Muscle of leg (tissue), 11 donors: ENCODE measurements around the gene PITPNC1. TPM values are rescaled to one million over a fixed set of nuclear protein-coding genes. Genes with fewer than 3 reads are reported as not detected.
"Not testable (repeated sequence)": the region's sequence is repeated elsewhere in the genome, so short reads cannot be mapped to it uniquely, and the experiment has no call there.

Source experiments
- DNase-seq: peaks from one replicate; pipeline ENCODE4 v3.0.0; 2013
- H3K27ac ChIP-seq: one replicate; pipeline ENCODE4 v1.5.1; 2013; ENCODE audit warnings: mild to moderate bottlenecking, low read length, control low read depth
- H3K27me3 ChIP-seq: one replicate; pipeline ENCODE4 v1.6.1; 2013; ENCODE audit warnings: low read length; ENCODE audit not compliant: control insufficient read depth, insufficient read depth
- H3K36me3 ChIP-seq: one replicate; pipeline ENCODE4 v1.6.1; 2013; ENCODE audit warnings: low read length; ENCODE audit not compliant: control insufficient read depth, insufficient read depth
- H3K4me1 ChIP-seq: one replicate; pipeline ENCODE4 v1.6.1; 2013; ENCODE audit warnings: low read length; ENCODE audit not compliant: control insufficient read depth, insufficient read depth
- H3K4me3 ChIP-seq: one replicate; pipeline ENCODE4 v1.5.1; 2013; ENCODE audit warnings: low read length, control low read depth
- H3K9me3 ChIP-seq: replicated peaks from 2 replicates; pipeline ENCODE4 v1.6.1; 2013; ENCODE audit warnings: low read depth, low read length; ENCODE audit not compliant: control insufficient read depth
- WGBS: methylation state at CpG from one replicate; pipeline ENCODE4 v1.1.5; 2013; ENCODE audit warnings: missing lambda C conversion rate; ENCODE audit not compliant: insufficient coverage; 5-methylcytosine and 5-hydroxymethylcytosine counted together
- polyA plus RNA-seq, 8 donors: library from polyadenylated mRNA; unstranded; fragments of 120-200 nt; gene quantifications; one replicate each; pipeline versions ENCODE4 v1.2.1 to v1.2.3, GENCODE V29; 2013; ENCODE audit warnings: inconsistent platforms in 1 of 8, low replicate concordance in 1 of 8; ENCODE audit not compliant: insufficient read length in 8 of 8, insufficient read depth in 1 of 8
- total RNA-seq: library from RNA; stranded (reverse); fragments of 120-200 nt; gene quantifications from one replicate; pipeline ENCODE4 v1.2.4, GENCODE V29; 2013

The PITPNC1 gene
- total and polyA plus RNA-seq, 9 donors = 8.6 to 11.9 (median 10.0) TPM

DNA sequence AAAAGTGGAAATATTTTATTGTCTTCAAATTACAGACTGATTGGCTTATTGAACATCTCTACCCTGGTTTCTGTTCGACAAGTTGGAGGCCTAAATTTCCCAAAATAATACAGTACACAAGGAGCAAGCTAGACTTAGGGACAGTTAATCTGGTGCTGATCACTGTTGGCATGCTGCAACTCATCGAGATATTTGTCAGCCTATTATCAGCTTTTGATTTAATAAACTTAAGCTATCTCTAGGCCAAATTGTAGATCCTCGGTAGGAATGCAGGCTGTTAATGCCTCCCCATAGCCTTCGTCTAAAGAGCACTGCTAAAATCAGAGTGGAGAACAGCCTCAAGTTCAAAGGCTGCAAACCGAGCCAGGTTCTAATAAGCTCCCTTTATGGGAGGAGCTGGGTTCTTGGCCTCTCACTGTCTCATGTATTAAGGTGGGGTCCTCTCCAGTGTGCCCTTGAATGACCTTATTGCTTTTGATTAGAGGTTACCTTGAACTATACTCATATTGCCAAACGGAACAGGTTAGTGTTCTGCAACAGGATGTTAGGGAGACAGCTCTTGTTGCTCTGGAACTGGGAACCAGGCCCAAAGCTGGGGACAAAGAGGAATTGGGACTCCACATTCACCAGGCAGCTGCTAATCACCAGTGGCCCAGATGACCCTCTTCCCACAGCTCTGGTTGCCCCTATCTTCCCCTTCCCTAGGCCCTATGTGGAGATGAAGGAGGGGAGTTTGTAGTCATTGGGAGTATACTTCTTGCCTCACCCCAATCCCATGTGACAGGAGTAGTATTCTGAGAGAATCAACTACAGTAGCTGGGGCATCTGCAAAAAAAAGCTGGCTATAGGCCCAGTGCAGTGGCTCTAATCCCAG lies 271.2 kb downstream of the PITPNC1 start:
- Histone ChIP-seq H3K4me3 (no peak overlapping the region), H3K36me3 (no peaks in the 10 kb centered on the region), H3K27me3 (peaks cover 4% of the 10 kb centered on the region), H3K9me3 (no peaks in the 10 kb centered on the region), H3K27ac (no peak overlapping the region), H3K4me1 (peaks cover 6% of the 10 kb centered on the region)
- 63% methylated on average over 1 of the region's 6 CpGs for WGBS
- DNase-seq = no peak

DNA sequence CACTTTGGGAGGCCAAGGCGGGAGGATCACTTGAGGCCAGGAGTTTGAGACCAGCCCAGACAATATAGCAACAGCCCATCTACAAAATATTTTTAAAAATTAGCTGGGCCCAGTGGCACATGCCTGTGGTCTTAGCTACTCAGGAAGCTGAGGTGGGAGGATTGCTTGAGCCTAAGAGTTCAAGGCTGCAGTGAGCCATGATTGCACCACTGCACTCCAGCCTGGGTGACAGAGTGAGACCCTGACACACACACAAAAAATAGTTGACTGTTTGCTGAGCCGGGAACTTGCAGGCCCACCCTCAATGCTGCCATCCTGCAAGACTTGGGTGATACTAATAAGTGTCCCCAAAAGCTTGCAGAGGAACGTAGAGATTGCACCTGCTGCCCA lies 271.8 kb downstream of the PITPNC1 start:
- H3K27me3 ChIP-seq, H3K36me3 ChIP-seq, H3K4me3 ChIP-seq, H3K9me3 ChIP-seq, H3K27ac ChIP-seq, DNase-seq, H3K4me1 ChIP-seq: not testable (repeated sequence)
- WGBS = 97% methylated on average over 2 of the region's 3 CpGs

DNA sequence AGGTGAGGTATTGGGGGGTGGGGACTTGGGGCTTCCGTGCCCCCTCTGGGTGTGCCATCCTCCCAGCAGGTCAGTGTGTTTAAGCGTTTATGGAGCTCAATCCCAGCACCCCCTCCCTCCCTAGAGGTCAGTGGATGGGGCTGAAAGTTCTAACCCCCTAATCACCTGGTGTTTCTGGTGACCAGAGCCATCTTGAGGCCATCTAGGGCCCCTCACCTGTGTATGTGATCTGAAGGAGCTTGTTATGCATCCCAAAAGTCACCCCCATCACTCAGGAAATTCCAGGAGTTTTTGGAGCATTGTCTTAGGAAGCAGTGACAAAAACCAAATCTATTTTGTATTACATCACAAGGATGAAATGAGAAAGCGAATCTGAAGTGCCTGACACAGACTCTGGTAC lies 272.8 kb downstream of the PITPNC1 start:
- H3K27me3 ChIP-seq = peaks cover 2% of the 10 kb centered on the region
- no peak overlapping the region for H3K27ac ChIP-seq
- H3K4me3 ChIP-seq = no peak overlapping the region
- no peak for DNase-seq
- H3K36me3 ChIP-seq = no peaks in the 10 kb centered on the region
- peaks cover 6% of the 10 kb centered on the region for H3K4me1 ChIP-seq
- H3K9me3 ChIP-seq = no peaks in the 10 kb centered on the region
- 100% methylated on average over 1 of the region's 3 CpGs for WGBS

DNA sequence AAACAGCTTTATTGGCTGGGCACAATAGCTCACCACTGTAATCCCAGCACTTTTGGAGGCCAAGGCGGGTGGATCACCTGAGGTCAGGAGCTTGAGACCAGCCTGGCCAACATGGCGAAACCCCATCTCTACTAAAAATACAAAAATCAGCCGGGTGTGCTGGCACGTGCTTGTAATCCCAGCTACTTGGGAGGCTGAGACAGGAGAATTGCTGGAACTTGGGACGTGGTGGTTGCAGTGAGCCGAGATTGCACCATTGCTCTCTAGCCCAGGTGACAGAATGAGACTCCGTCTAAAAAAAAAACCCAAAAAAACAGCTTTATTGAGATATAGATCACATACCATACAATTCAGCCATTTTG lies 274.1 kb downstream of the PITPNC1 start:
- 94% methylated on average over 2 of the region's 7 CpGs for WGBS
- not testable (repeated sequence) for H3K9me3 ChIP-seq, H3K27ac ChIP-seq, H3K36me3 ChIP-seq, DNase-seq, H3K4me1 ChIP-seq, H3K27me3 ChIP-seq, H3K4me3 ChIP-seq

DNA sequence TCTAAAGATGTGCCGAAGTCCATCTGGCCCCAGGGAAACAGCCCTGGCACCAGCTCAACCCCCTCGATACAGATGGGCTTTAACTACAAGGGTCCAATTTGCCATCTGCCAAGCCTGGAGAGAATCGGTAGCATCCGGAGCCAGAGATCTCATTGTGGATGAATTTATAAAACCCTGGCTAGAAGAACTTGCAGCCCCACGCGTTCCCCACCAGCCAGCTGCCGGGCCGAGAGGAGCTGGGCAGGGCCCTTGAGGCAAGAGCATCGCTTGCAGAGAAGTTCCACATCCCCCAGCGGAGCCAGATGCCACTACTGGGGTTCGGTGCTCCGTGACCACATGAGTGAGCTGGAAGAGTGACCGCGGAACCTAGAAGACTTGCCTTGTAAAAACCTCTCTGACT lies 275.4 kb downstream of the PITPNC1 start:
- Histone ChIP-seq H3K4me3 (no peak overlapping the region), H3K27ac (no peak overlapping the region), H3K36me3 (no peaks in the 10 kb centered on the region), H3K4me1 (peaks cover 6% of the 10 kb centered on the region), H3K27me3 (peaks cover 2% of the 10 kb centered on the region), H3K9me3 (no peaks in the 10 kb centered on the region)
- WGBS = 92% methylated on average over 10 of the region's 14 CpGs
- DNase-seq = no peak

DNA sequence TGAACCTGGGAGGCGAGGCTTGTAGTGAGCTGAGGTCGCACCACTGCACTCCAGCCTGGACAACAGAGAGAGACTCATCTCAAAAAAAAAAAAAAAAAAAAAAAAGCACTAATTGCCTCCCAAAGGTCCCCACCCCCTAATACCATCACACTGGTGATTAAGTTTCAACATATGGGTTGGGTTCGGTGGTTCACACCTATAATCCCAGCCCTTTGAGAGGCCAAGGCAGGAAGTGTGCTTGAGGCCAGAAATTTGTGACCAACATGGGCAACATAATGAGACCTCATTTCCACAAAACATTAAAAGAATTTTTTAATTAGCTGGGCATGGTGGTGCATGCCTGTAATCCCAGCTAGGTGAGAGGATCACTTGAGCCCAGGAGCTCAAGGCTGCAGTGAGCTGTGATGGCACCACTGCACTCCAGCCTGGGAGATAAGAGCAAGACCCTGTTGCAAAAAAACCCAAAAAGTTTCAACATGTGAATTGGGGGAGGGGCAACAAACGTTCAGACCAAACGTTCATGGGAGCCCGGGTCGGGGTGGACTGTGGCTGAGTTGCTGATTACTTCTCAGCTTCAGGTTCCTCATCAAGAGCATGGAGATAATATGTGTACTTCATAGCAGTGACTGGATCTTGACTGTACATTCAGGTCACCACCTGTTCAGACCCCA lies 278.5 kb downstream of the PITPNC1 start:
- peaks cover 2% of the 10 kb centered on the region for H3K27me3 ChIP-seq
- 67% methylated on average over 1 of the region's 7 CpGs for WGBS
- no peaks in the 10 kb centered on the region for H3K4me1 ChIP-seq
- H3K27ac ChIP-seq = no peak overlapping the region
- DNase-seq = no peak
- no peaks in the 10 kb centered on the region for H3K36me3 ChIP-seq
- H3K9me3 ChIP-seq = peaks cover 5% of the 10 kb centered on the region
- H3K4me3 ChIP-seq = no peak overlapping the region

DNA sequence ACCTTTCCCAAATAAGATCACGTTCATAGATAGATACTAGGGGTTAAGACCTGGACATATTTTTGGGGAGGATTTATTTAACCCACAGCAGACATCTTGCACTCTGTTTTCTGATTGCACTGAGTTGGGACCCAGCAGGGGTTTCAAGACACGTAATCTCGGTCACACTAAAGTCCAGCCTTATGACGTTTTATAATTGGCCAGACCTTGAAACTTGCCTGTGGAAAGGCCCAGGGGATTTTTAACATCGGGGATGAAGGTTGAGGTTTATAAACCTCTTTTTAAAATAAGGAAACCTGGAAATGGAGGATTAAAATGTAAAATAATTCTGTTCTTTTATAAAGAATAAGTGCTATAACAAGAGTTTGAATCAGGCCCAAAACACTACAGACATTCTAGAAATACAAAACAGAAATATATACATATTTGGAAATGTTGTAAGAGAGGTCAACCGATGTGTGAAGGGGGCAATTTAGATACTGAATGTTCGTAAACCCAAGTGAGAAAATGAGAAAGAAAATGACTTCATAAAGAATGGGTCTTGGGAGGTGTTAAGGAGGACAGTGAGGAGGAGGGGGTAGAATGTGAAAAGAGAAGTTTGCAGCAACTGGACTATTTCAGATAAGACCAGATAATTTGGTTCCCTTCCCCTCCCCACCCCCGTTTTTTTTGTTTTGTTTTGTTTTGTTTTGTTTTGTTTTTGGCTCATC lies 279.6 kb downstream of the PITPNC1 start:
- Histone ChIP-seq H3K4me3 (no peak overlapping the region), H3K9me3 (peaks cover 5% of the 10 kb centered on the region), H3K27me3 (peaks cover 2% of the 10 kb centered on the region), H3K36me3 (no peaks in the 10 kb centered on the region), H3K4me1 (no peaks in the 10 kb centered on the region), H3K27ac (no peak overlapping the region)
- WGBS = 86% methylated on average over 1 of the region's 8 CpGs
- no peak for DNase-seq

DNA sequence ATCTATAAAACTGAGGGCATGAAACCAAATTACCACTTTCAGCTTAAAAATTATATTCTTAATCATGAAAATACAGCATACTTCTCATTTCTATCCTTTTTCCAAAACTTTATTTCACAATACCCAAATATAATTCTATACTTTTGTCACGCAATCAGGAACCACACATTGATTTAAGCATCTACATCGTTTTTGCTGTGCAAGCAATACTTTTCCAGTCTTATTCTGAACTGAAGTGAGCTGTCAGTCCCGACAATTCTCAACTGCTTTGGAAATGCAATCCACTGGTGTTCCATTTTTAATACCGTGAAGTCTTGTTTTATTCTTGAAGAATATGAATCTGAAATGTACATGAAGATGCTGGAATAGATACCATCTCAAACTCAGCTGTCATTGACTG lies 280.5 kb downstream of the PITPNC1 start:
- Histone ChIP-seq H3K27ac (no peak overlapping the region), H3K4me3 (no peak overlapping the region), H3K36me3 (no peaks in the 10 kb centered on the region), H3K27me3 (no peaks in the 10 kb centered on the region), H3K9me3 (peaks cover 6% of the 10 kb centered on the region), H3K4me1 (no peaks in the 10 kb centered on the region)
- DNase-seq = no peak
- 92% methylated on average over 4 of the region's 4 CpGs for WGBS

DNA sequence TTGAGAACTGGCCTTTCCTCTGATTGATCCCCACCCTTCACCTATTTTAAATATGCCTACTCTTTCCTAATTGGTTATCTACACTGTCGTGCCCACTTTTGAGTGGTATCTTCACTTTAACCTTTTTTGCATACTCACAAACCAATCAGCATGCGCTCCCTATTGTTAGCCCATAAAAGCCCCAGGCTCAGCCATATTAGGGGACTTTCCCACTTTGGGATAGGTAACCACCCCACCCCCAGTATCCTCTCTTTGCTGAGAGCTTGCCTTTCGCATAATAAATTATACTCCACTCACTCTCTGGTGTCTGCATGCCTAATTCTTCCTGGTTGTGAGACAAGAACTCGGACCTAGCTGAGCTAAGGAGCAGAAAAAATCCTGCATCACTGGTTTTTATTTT lies 281.2 kb downstream of the PITPNC1 start:
- Histone ChIP-seq H3K4me3 (no peak overlapping the region), H3K36me3 (no peaks in the 10 kb centered on the region), H3K4me1 (no peaks in the 10 kb centered on the region), H3K27ac (no peak overlapping the region), H3K27me3 (no peaks in the 10 kb centered on the region), H3K9me3 (peaks cover 8% of the 10 kb centered on the region)
- DNase-seq = no peak
- 96% methylated on average over 3 of the region's 4 CpGs for WGBS

DNA sequence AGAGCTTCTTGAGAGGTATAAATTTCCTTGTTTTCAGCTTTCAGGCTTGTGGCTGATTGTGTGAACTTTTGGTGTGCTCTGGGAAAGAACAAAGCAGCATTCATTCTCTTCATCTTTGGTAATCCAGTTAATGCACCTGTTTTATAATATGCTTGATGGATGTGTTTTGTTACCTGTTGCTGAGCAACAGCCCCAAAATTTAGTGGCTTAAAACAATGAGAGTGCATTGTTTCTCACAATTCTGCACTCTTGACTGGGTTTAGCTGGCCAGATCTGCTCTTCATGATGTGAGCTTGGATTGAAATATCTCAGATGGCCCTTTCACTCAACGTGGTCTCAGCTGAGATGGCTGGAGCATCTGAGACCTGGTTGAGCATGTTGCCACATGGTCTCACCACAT lies 281.9 kb downstream of the PITPNC1 start:
- Histone ChIP-seq H3K9me3 (peaks cover 8% of the 10 kb centered on the region), H3K4me1 (no peaks in the 10 kb centered on the region), H3K36me3 (no peaks in the 10 kb centered on the region), H3K27ac (no peak overlapping the region), H3K4me3 (no peak overlapping the region), H3K27me3 (no peaks in the 10 kb centered on the region)
- DNase-seq = no peak
- WGBS = no CpG with 5 or more reads among the region's 1 CpG
